Chondrocyte (in vitro differentiated cells): Measurements from ENCODE around the gene CES4A. TPM values are rescaled to one million over a fixed set of nuclear protein-coding genes. Genes with fewer than 3 reads are reported as not detected.
A peak's percentile ranks its signal among the peaks of the same experiment; 100 is the strongest.

Experiments used
- DNase-seq: peaks from one replicate; pipeline ENCODE4 v3.0.0; 2021; ENCODE audit warnings: mixed read lengths, low spot score
- H3K27ac Mint-ChIP-seq: one replicate; pipeline ENCODE4 v1.8.0; 2021; ENCODE audit warnings: mild to moderate bottlenecking, moderate library complexity, mixed read lengths; ENCODE audit not compliant: unreplicated experiment
- H3K27me3 Mint-ChIP-seq: 2 replicates; pipeline ENCODE4 v1.8.0; 2021; ENCODE audit warnings: low read depth, mixed read lengths
- H3K36me3 Mint-ChIP-seq: 2 replicates; pipeline ENCODE4 v1.8.0; 2021; ENCODE audit warnings: low read depth, mixed read lengths
- H3K4me1 Mint-ChIP-seq: 2 replicates; pipeline ENCODE4 v1.8.0; 2021; ENCODE audit warnings: low read depth, mild to moderate bottlenecking, mixed read lengths
- H3K4me3 Mint-ChIP-seq: one replicate; pipeline ENCODE4 v1.8.0; 2021; ENCODE audit warnings: mild to moderate bottlenecking, moderate library complexity, mixed read lengths; ENCODE audit not compliant: unreplicated experiment
- H3K9me3 Mint-ChIP-seq: 2 replicates; pipeline ENCODE4 v1.8.0; 2021; ENCODE audit warnings: low read depth, mixed read lengths
- total RNA-seq: library from RNA; stranded (reverse); gene quantifications from 3 replicates; pipeline ENCODE4 v1.2.1, GENCODE V29; 2021
- TF ChIP-seq, protein P1 (sequence below): fragments of 200-600 bp; sonication (generic); IDR thresholded peaks from 2 replicates; pipeline ENCODE4 v1.5.0; 2021; ENCODE audit warnings: antibody characterized with exemption, mild to moderate bottlenecking, moderate library complexity

The CES4A gene
- total RNA-seq, 1 donor from 2014 or later, result 2.6 TPM

- Mint-ChIP-seq H3K9me3 (no peaks in the 10 kb centered on the region), H3K27me3 (no peaks in the 10 kb centered on the region), H3K4me1 (peaks cover 10% of the 10 kb centered on the region), H3K27ac (no peak overlapping the region), H3K36me3 (no peaks in the 10 kb centered on the region), H3K4me3 (no peak overlapping the region)
- DNase-seq, result peak; percentile 27
- TF ChIP-seq, protein P1, sequence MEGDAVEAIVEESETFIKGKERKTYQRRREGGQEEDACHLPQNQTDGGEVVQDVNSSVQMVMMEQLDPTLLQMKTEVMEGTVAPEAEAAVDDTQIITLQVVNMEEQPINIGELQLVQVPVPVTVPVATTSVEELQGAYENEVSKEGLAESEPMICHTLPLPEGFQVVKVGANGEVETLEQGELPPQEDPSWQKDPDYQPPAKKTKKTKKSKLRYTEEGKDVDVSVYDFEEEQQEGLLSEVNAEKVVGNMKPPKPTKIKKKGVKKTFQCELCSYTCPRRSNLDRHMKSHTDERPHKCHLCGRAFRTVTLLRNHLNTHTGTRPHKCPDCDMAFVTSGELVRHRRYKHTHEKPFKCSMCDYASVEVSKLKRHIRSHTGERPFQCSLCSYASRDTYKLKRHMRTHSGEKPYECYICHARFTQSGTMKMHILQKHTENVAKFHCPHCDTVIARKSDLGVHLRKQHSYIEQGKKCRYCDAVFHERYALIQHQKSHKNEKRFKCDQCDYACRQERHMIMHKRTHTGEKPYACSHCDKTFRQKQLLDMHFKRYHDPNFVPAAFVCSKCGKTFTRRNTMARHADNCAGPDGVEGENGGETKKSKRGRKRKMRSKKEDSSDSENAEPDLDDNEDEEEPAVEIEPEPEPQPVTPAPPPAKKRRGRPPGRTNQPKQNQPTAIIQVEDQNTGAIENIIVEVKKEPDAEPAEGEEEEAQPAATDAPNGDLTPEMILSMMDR, result peak; percentile 22
Measured at GRCh38 chr16:67015313-67015731, 26.9 kb downstream of the CES4A start.

GRCh38 chr16:67016143-67016542 lies 27.8 kb downstream of the CES4A start:
- TF ChIP-seq, protein P1, result no peak
- H3K4me3 Mint-ChIP-seq, result no peak overlapping the region
- H3K9me3 Mint-ChIP-seq, result no peaks in the 10 kb centered on the region
- H3K4me1 Mint-ChIP-seq, result peaks cover 10% of the 10 kb centered on the region
- DNase-seq, result no peak
- no peaks in the 10 kb centered on the region for H3K36me3 Mint-ChIP-seq
- no peak overlapping the region for H3K27ac Mint-ChIP-seq
- no peaks in the 10 kb centered on the region for H3K27me3 Mint-ChIP-seq

DNA sequence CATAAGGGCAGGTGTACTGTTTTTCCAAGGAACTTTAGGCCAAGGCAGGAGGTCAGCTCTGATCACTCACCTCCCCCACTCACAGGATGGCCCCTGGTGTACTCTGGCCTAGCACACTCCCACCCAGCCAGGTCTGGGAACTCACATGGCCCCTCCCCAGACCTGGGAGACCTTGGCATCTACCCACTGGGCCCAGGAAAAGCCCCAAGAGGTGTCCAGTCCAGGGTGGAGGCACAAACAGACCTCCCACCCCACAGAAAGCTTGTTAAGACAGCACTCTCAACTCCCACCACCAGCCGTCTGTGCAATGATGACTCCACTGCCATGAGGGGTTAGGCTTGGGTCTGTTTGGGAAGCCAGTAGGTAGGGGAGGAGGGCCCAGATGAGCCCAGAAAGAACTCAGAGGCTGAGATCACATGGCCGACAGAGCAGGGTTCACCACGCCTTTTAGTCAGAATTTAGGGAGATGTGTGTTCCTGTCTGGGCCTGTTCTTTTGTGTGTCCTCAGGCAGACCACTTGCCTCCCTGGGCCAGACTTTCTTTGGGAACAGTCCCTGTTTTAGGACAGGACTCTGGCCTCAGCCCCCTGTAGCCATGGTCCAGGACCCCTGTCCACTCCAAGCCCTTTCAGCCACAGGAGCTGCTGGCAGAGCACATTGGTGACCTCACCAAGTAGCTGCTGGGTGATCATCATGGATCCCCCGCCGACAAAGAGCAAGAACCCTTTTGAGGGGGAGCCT lies 28.5 kb downstream of the CES4A start:
- TF ChIP-seq, protein P1, result no peak
- H3K27me3 Mint-ChIP-seq, result no peaks in the 10 kb centered on the region
- no peak overlapping the region for H3K27ac Mint-ChIP-seq
- DNase-seq, result peak; percentile 43
- H3K36me3 Mint-ChIP-seq, result no peaks in the 10 kb centered on the region
- H3K4me1 Mint-ChIP-seq, result peaks cover 10% of the 10 kb centered on the region
- no peaks in the 10 kb centered on the region for H3K9me3 Mint-ChIP-seq
- H3K4me3 Mint-ChIP-seq, result no peak overlapping the region

DNA sequence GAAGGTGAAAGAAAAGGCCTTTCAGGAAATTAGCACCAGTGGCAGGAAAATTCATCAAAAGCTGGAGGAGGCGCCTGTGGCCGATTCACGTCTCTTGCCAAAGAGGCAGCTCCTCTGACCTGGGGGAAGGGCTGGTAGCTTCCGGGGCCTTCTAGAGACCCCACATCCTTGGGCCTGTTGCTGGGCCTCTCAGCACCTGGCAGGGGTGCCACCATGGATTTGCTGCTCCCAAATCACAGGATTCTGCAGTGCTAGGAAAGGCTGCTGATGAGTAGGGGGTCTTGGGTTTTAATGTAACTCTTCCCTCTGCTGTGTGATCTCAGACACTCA lies 29.0 kb downstream of the CES4A start:
- Mint-ChIP-seq H3K9me3 (no peaks in the 10 kb centered on the region), H3K4me1 (peaks cover 11% of the 10 kb centered on the region), H3K36me3 (no peaks in the 10 kb centered on the region), H3K27ac (no peak overlapping the region), H3K4me3 (no peak overlapping the region), H3K27me3 (no peaks in the 10 kb centered on the region)
- peak; percentile 58 for DNase-seq
- TF ChIP-seq, protein P1, result no peak

DNA sequence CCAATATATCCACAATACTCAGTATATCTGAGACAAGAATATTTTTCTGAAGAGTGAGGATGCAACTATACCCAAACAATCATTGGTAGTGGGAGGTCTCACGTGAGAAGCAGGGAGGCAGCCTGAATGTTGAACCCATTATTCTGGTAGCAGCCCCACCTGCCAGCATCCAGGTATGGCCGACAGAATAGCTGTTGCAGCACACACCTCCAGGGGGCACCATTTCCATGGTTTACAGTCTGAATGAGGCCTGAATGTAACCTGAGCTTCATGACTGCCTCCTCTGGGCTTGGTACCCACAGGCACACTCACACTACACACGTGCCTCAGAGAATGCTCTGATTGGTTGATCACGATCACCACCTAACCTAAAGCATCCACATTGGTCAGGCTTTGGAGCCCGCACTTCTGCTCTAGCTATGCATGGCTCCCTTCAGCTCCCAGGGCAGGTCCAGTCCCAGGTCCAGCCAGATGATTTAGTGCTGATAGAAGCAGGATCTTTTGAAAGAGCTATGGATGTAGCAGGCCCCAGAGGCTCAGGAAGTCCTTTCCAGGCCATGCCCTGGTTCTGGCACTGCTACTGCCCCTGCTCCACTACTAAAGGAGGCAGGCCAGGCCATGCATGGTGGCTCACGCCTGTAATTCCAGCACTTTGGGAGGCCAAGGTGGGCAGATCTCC lies 29.6 kb downstream of the CES4A start:
- TF ChIP-seq, protein P1, result peak; percentile 86
- Mint-ChIP-seq H3K27me3 (no peaks in the 10 kb centered on the region), H3K4me1 (peaks cover 17% of the 10 kb centered on the region), H3K9me3 (no peaks in the 10 kb centered on the region), H3K36me3 (no peaks in the 10 kb centered on the region), H3K27ac (no peak overlapping the region), H3K4me3 (no peak overlapping the region)
- DNase-seq, result peak; percentile 59
